HepG2 (cell line): ENCODE measurements around the gene SULT1A3.
"Not testable (repeated sequence)": the region's sequence is repeated elsewhere in the genome, so short reads cannot be mapped to it uniquely, and the experiment has no call there.

Source experiments
- CHCHD3 ChIP-seq: sonication (generic); formaldehyde crosslinking; IDR thresholded peaks from 2 replicates; pipeline ENCODE4 v1.8.0; 2022; ENCODE audit warnings: mild to moderate bottlenecking, missing genetic modification reagents, moderate library complexity
- CTCF ChIP-seq: sonication (generic); formaldehyde crosslinking; IDR thresholded peaks from 2 replicates; pipeline ENCODE4 v1.5.0; 2020; ENCODE audit warnings: mild to moderate bottlenecking, missing genetic modification reagents, moderate library complexity
- PAWR ChIP-seq: sonication (generic); formaldehyde crosslinking; IDR thresholded peaks from 2 replicates; pipeline ENCODE4 v1.4.0; 2020; ENCODE audit warnings: missing genetic modification reagents, mild to moderate bottlenecking, borderline replicate concordance
- ZNF280B ChIP-seq: sonication (generic); formaldehyde crosslinking; IDR thresholded peaks from 2 replicates; pipeline ENCODE4 v1.5.0; 2020; ENCODE audit warnings: missing genetic modification reagents, mild to moderate bottlenecking, borderline replicate concordance
- ZSCAN30 ChIP-seq: sonication (generic); formaldehyde crosslinking; IDR thresholded peaks from 2 replicates; pipeline ENCODE4 v1.5.0; 2020; ENCODE audit warnings: mild to moderate bottlenecking, missing genetic modification reagents

- TF ChIP-seq CTCF, ZNF280B, ZSCAN30, CHCHD3, PAWR (CRISPR knock-in tag): not testable (repeated sequence)
Measured at GRCh38 chr16:30199049-30199448, at the start of gene SULT1A3.
